DMS 273 treated with DMSO at 0.1 percent for 48 hours (cell line): ENCODE data around the gene SLC2A11.
"Not testable (repeated sequence)": the region's sequence is repeated elsewhere in the genome, so short reads cannot be mapped to it uniquely, and the experiment has no call there.

Experiments used
- DNase-seq: peaks from one replicate; lab custom pipeline; 2025; lab: John Stamatoyannopoulos, UW

Gene SLC2A11

GRCh38 chr22:23908587-23909205, 51.0 kb downstream of the SLC2A11 start:
- no peak for DNase-seq

GRCh38 chr22:23909296-23909898, 51.7 kb downstream of the SLC2A11 start:
- no peak for DNase-seq

GRCh38 chr22:23910496-23911190, 53.0 kb downstream of the SLC2A11 start:
- DNase-seq, result no peak

- no peak for DNase-seq
These were observed 53.8 kb downstream of the SLC2A11 start for GRCh38 chr22:23911318-23911980.

GRCh38 chr22:23912293-23912903, 54.7 kb downstream of the SLC2A11 start:
- no peak for DNase-seq

- no peak for DNase-seq
These were observed 55.6 kb downstream of the SLC2A11 start for GRCh38 chr22:23913306-23913660.

- peak; percentile 96 for DNase-seq
These were observed 56.1 kb downstream of the SLC2A11 start for GRCh38 chr22:23913661-23914353.

GRCh38 chr22:23915290-23915689, 57.6 kb downstream of the SLC2A11 start:
- DNase-seq, result no peak

- DNase-seq, result not testable (repeated sequence)
These were observed 62.6 kb downstream of the SLC2A11 start for GRCh38 chr22:23920267-23920611.

GRCh38 chr22:23921586-23922201, 64.0 kb downstream of the SLC2A11 start:
- not testable (repeated sequence) for DNase-seq

- DNase-seq, result no peak
These were observed 65.2 kb downstream of the SLC2A11 start for GRCh38 chr22:23922921-23923320.

- no peak for DNase-seq
These were observed 67.4 kb downstream of the SLC2A11 start for GRCh38 chr22:23925020-23925606.

GRCh38 chr22:23926561-23926960, 68.9 kb downstream of the SLC2A11 start:
- no peak for DNase-seq
